GM23338 (cell line): ENCODE data around the gene TMEM255B. TPM values are rescaled to one million over a fixed set of nuclear protein-coding genes. Genes with fewer than 3 reads are reported as not detected.

Experiments used
- ATAC-seq: fragments of 200-7000 bp; cut with Tn5 transposase; 3 replicates; pipeline ENCODE4 v1.9.1; 2020
- DNase-seq: peaks from one replicate; pipeline ENCODE4 v3.0.0-alpha.2; 2015; ENCODE audit warnings: low spot score
- H2AFZ ChIP-seq: fragments of 200-600 bp; sonication (generic); 2 replicates; pipeline ENCODE4 v1.8.0; 2016; ENCODE audit warnings: antibody characterized with exemption, mild to moderate bottlenecking, moderate library complexity
- H3F3A ChIP-seq: fragments of 200-600 bp; sonication (generic); replicated peaks from 2 replicates; pipeline ENCODE4 v1.8.0; 2017; ENCODE audit warnings: antibody characterized with exemption, mixed run types, low read depth
- H3K27ac ChIP-seq: fragments of 200-600 bp; sonication (generic); 2 replicates; pipeline ENCODE4 v1.6.1; 2016; ENCODE audit warnings: low read depth
- H3K27me3 ChIP-seq: fragments of 200-600 bp; sonication (generic); 2 replicates; pipeline ENCODE4 v1.8.0; 2016; ENCODE audit warnings: mild to moderate bottlenecking, mixed run types, moderate library complexity; ENCODE audit not compliant: insufficient read depth
- H3K36me3 ChIP-seq: fragments of 200-600 bp; sonication (generic); 2 replicates; pipeline ENCODE4 v1.8.0; 2016; ENCODE audit warnings: mild to moderate bottlenecking; ENCODE audit not compliant: insufficient read depth
- H3K4me1 ChIP-seq: fragments of 200-600 bp; sonication (generic); 2 replicates; pipeline ENCODE4 v1.8.0; 2016; ENCODE audit warnings: mild to moderate bottlenecking, moderate library complexity; ENCODE audit not compliant: insufficient read depth
- H3K4me2 ChIP-seq: fragments of 200-600 bp; sonication (generic); 2 replicates; pipeline ENCODE4 v1.7.1; 2017; ENCODE audit warnings: mixed run types
- H3K4me3 ChIP-seq: fragments of 200-600 bp; sonication (generic); 2 replicates; pipeline ENCODE4 v1.6.1; 2016; ENCODE audit warnings: mixed run types
- H3K79me2 ChIP-seq: fragments of 200-600 bp; sonication (generic); replicated peaks from 2 replicates; pipeline ENCODE4 v1.8.0; 2017; ENCODE audit warnings: mild to moderate bottlenecking; ENCODE audit not compliant: insufficient read depth
- H3K9me2 ChIP-seq: fragments of 200-600 bp; sonication (generic); 2 replicates; pipeline ENCODE4 v1.8.0; 2017; ENCODE audit not compliant: insufficient read depth
- H4K20me1 ChIP-seq: fragments of 200-600 bp; sonication (generic); replicated peaks from 2 replicates; pipeline ENCODE4 v1.8.0; 2017; ENCODE audit warnings: mild to moderate bottlenecking; ENCODE audit not compliant: insufficient read depth
- H3K27ac Mint-ChIP-seq: 2 replicates; pipeline ENCODE4 v1.8.0; 2020; ENCODE audit warnings: inconsistent platforms, mild to moderate bottlenecking, moderate library complexity, mixed read lengths
- H3K27me3 Mint-ChIP-seq: 3 replicates; pipeline ENCODE4 v1.8.0; 2022; ENCODE audit warnings: low read depth, mild to moderate bottlenecking, moderate library complexity, mixed read lengths, inconsistent platforms; ENCODE audit not compliant: insufficient read depth, poor library complexity
- H3K36me3 Mint-ChIP-seq: 3 replicates; pipeline ENCODE4 v1.8.0; 2021; ENCODE audit warnings: low read depth, mild to moderate bottlenecking, inconsistent platforms, moderate library complexity, mixed read lengths
- H3K4me1 Mint-ChIP-seq: 3 replicates; pipeline ENCODE4 v1.8.0; 2020; ENCODE audit warnings: mild to moderate bottlenecking, inconsistent platforms, mixed read lengths
- H3K4me3 Mint-ChIP-seq: 3 replicates; pipeline ENCODE4 v1.8.0; 2021; ENCODE audit warnings: moderate library complexity, mild to moderate bottlenecking, inconsistent platforms, mixed read lengths
- H3K9me3 Mint-ChIP-seq: 3 replicates; pipeline ENCODE4 v1.8.0; 2020; ENCODE audit warnings: moderate library complexity, mild to moderate bottlenecking, inconsistent platforms, mixed read lengths
- CREB1 ChIP-seq: fragments of 250-450 bp; sonication (Bioruptor Pico); IDR thresholded peaks from 2 replicates; pipeline ENCODE4 v1.5.0; 2020; ENCODE audit warnings: low read depth, mild to moderate bottlenecking, moderate library complexity
- ZNF331 ChIP-seq: fragments of 250-450 bp; sonication (Bioruptor Pico); IDR thresholded peaks from 2 replicates; pipeline ENCODE4 v1.5.0; 2020; ENCODE audit warnings: low read depth, mild to moderate bottlenecking, moderate library complexity
- polyA plus RNA-seq: library from polyadenylated mRNA; unstranded; fragments of >200 nt; fragmentation: Nextera tagmentation; extraction: Ambion mirVana; gene quantifications from 2 replicates; pipeline ENCODE4 v1.2.1, GENCODE V29; 2016
- total RNA-seq: library from RNA; depleted of rRNA; stranded (reverse); fragments of >200 nt; shearing (Covaris generic); gene quantifications from 2 replicates; pipeline ENCODE4 v1.2.3, GENCODE V29; 2014
- TF ChIP-seq, protein P1 (sequence below): fragments of 250-450 bp; sonication (Bioruptor Pico); IDR thresholded peaks from 2 replicates; pipeline ENCODE4 v1.5.0; 2020; ENCODE audit warnings: mild to moderate bottlenecking, moderate library complexity
- TF ChIP-seq, protein P2 (sequence below), 2 experiments: fragments of 200-600 bp in 1 of 2; sonication (generic) in 1 of 2; conservative IDR thresholded peaks; 2 replicates each; pipeline versions ENCODE4 v1.5.1 to v1.6.1; 2016 to 2017; ENCODE audit warnings: antibody characterized with exemption in 2 of 2, low read depth in 2 of 2, mild to moderate bottlenecking in 2 of 2, moderate library complexity in 1 of 2
- TF ChIP-seq, protein P3 (sequence below): IDR thresholded peaks from 2 replicates; pipeline ENCODE4 v1.6.1; 2016; ENCODE audit warnings: antibody characterized with exemption

The TMEM255B gene
- total and polyA plus RNA-seq, 2 experiments from 2014 or later: 0.69 to 4.4 TPM

DNA sequence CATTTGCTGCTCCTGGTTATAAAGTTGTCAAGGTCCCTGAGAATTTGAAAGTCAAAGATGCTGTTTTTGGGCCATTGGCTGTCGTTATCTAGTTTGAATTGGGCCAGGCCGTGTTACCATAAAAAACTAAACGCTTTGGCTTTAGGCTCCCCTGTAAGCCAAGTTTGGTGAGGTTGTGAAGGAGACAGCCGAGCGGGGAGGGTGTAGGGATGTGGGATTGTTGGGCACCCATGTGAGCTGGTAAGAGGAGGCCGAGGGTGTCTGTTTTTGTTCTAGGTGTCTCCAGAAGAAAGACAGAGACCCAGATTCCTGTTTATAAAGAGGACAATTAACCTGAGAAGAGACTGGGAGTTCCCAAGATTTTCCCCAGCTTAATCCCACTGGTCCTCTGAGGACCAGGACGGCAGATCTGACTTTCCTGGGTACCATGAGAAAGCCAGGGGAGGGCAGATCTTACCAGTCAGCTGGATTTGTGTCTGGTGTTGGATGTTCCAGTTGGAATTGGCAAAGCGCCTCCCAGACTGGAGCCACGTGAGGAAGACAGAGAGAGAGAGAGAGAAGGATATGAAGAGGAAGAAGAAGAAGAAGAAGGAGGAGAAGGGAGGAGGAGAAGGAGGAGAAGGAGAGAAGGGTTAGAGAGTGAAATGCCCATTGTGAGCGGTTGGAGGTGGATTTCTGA is 25.1 kb downstream of the TMEM255B start (continued):
- TF ChIP-seq, protein P1, sequence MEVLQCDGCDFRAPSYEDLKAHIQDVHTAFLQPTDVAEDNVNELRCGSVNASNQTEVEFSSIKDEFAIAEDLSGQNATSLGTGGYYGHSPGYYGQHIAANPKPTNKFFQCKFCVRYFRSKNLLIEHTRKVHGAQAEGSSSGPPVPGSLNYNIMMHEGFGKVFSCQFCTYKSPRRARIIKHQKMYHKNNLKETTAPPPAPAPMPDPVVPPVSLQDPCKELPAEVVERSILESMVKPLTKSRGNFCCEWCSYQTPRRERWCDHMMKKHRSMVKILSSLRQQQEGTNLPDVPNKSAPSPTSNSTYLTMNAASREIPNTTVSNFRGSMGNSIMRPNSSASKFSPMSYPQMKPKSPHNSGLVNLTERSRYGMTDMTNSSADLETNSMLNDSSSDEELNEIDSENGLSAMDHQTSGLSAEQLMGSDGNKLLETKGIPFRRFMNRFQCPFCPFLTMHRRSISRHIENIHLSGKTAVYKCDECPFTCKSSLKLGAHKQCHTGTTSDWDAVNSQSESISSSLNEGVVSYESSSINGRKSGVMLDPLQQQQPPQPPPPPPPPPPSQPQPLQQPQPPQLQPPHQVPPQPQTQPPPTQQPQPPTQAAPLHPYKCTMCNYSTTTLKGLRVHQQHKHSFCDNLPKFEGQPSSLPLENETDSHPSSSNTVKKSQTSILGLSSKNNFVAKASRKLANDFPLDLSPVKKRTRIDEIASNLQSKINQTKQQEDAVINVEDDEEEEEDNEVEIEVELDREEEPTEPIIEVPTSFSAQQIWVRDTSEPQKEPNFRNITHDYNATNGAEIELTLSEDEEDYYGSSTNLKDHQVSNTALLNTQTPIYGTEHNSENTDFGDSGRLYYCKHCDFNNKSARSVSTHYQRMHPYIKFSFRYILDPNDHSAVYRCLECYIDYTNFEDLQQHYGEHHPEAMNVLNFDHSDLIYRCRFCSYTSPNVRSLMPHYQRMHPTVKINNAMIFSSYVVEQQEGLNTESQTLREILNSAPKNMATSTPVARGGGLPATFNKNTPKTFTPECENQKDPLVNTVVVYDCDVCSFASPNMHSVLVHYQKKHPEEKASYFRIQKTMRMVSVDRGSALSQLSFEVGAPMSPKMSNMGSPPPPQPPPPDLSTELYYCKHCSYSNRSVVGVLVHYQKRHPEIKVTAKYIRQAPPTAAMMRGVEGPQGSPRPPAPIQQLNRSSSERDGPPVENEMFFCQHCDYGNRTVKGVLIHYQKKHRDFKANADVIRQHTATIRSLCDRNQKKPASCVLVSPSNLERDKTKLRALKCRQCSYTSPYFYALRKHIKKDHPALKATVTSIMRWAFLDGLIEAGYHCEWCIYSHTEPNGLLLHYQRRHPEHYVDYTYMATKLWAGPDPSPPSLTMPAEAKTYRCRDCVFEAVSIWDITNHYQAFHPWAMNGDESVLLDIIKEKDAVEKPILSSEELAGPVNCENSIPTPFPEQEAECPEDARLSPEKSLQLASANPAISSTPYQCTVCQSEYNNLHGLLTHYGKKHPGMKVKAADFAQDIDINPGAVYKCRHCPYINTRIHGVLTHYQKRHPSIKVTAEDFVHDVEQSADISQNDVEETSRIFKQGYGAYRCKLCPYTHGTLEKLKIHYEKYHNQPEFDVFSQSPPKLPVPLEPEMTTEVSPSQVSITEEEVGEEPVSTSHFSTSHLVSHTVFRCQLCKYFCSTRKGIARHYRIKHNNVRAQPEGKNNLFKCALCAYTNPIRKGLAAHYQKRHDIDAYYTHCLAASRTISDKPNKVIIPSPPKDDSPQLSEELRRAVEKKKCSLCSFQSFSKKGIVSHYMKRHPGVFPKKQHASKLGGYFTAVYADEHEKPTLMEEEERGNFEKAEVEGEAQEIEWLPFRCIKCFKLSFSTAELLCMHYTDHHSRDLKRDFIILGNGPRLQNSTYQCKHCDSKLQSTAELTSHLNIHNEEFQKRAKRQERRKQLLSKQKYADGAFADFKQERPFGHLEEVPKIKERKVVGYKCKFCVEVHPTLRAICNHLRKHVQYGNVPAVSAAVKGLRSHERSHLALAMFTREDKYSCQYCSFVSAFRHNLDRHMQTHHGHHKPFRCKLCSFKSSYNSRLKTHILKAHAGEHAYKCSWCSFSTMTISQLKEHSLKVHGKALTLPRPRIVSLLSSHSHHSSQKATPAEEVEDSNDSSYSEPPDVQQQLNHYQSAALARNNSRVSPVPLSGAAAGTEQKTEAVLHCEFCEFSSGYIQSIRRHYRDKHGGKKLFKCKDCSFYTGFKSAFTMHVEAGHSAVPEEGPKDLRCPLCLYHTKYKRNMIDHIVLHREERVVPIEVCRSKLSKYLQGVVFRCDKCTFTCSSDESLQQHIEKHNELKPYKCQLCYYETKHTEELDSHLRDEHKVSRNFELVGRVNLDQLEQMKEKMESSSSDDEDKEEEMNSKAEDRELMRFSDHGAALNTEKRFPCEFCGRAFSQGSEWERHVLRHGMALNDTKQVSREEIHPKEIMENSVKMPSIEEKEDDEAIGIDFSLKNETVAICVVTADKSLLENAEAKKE (CRISPR knock-in tag): no peak
- no peak for TF ChIP-seq CREB1 (CRISPR knock-in tag)

DNA sequence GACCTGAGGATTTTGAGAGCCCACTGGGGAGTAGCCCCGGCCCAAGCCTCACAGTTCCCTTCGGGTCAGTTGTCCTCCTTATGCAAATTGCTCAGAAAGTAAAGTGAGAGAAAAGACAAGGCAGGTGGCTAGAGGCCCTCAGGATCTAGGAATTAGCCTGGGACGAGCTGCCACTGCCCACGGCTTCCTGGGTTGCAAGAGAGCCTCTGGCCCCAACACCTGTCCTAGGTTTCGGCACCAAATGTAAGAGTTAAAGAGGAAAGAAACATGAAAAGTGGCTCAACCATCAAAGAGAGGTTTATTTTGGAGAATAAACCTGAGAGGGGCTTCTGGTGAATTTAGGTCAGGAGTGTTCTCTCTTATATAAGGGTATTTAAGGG is 25.6 kb downstream of the TMEM255B start:
- no peak overlapping the region for H2AFZ ChIP-seq
- no peaks in the 10 kb centered on the region for H3K9me2 ChIP-seq
- no peak overlapping the region for H3K27ac ChIP-seq
- H3K4me2 ChIP-seq: no peak overlapping the region
- H3K27me3 ChIP-seq: no peaks in the 10 kb centered on the region
- peaks cover 9% of the 10 kb centered on the region; the same call in 2 of the 3 replicates for H3K4me1 Mint-ChIP-seq
- H3K36me3 ChIP-seq: no peaks in the 10 kb centered on the region
- peaks cover 13% of the 10 kb centered on the region for H3K27me3 Mint-ChIP-seq
- H3K27ac Mint-ChIP-seq: no peak overlapping the region
- peaks cover 21% of the 10 kb centered on the region for H3K9me3 Mint-ChIP-seq
- no peaks in the 10 kb centered on the region for H3K4me1 ChIP-seq
- no peak for DNase-seq
- H3K4me3 Mint-ChIP-seq: no peak overlapping the region
- H4K20me1 ChIP-seq: no peaks in the 10 kb centered on the region
- H3K4me3 ChIP-seq: no peak overlapping the region
- no peaks in the 10 kb centered on the region for H3K79me2 ChIP-seq
- no peaks in the 10 kb centered on the region for H3F3A ChIP-seq
- ATAC-seq: no peak
- H3K36me3 Mint-ChIP-seq: peaks cover 19% of the 10 kb centered on the region
- TF ChIP-seq, protein P2, sequence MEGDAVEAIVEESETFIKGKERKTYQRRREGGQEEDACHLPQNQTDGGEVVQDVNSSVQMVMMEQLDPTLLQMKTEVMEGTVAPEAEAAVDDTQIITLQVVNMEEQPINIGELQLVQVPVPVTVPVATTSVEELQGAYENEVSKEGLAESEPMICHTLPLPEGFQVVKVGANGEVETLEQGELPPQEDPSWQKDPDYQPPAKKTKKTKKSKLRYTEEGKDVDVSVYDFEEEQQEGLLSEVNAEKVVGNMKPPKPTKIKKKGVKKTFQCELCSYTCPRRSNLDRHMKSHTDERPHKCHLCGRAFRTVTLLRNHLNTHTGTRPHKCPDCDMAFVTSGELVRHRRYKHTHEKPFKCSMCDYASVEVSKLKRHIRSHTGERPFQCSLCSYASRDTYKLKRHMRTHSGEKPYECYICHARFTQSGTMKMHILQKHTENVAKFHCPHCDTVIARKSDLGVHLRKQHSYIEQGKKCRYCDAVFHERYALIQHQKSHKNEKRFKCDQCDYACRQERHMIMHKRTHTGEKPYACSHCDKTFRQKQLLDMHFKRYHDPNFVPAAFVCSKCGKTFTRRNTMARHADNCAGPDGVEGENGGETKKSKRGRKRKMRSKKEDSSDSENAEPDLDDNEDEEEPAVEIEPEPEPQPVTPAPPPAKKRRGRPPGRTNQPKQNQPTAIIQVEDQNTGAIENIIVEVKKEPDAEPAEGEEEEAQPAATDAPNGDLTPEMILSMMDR (conservative IDR thresholded peaks at IDR 0.05; ENCODE audit: low read depth in 2 of 2): no peak
- no peak for TF ChIP-seq ZNF331 (CRISPR knock-in tag)
- TF ChIP-seq, protein P3, sequence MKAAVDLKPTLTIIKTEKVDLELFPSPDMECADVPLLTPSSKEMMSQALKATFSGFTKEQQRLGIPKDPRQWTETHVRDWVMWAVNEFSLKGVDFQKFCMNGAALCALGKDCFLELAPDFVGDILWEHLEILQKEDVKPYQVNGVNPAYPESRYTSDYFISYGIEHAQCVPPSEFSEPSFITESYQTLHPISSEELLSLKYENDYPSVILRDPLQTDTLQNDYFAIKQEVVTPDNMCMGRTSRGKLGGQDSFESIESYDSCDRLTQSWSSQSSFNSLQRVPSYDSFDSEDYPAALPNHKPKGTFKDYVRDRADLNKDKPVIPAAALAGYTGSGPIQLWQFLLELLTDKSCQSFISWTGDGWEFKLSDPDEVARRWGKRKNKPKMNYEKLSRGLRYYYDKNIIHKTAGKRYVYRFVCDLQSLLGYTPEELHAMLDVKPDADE: no peak
- TF ChIP-seq, protein P1 (CRISPR knock-in tag): no peak
- TF ChIP-seq CREB1 (CRISPR knock-in tag): no peak
